HL-60 (cell line): ENCODE results near the gene ASCC1.

ENCODE experiments used
- GABPA ChIP-seq: IDR thresholded peaks from 2 replicates; pipeline ENCODE4 v1.6.1; 2012; ENCODE audit warnings: low read depth
- POLR2AphosphoS5 ChIP-seq: IDR thresholded peaks from 2 replicates; pipeline ENCODE4 v1.6.1; 2012; ENCODE audit warnings: low read depth
- TF ChIP-seq, protein P1 (sequence below): IDR thresholded peaks from one replicate; pipeline ENCODE4 v1.5.1; 2011; ENCODE audit warnings: low read length, control low read depth, inconsistent platforms; ENCODE audit not compliant: insufficient read depth
- TF ChIP-seq, protein P2 (sequence below): IDR thresholded peaks from 2 replicates; pipeline ENCODE4 v1.6.1; 2012; ENCODE audit warnings: low read depth; ENCODE audit not compliant: insufficient replicate concordance

DNA sequence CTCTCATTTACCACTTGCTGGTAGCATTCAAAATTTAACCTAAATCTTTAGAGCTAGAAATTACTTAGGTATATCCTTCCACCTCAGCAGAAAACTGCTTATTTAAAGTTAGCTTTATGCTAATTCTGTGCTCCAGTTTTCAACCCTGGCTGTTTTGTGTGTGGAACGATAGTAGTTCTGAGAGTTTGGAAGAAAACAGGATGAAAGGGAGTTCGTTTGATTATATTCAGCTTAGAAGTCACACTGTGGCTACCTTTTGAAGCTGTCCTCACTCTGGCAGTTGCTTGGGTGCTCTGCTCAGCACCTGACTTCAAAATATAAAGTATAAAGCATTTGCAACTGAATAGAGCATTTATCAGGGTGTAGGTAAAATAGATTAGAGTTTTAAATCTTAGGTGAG, 2.6 kb upstream of the ASCC1 start:
- TF ChIP-seq, protein P1, sequence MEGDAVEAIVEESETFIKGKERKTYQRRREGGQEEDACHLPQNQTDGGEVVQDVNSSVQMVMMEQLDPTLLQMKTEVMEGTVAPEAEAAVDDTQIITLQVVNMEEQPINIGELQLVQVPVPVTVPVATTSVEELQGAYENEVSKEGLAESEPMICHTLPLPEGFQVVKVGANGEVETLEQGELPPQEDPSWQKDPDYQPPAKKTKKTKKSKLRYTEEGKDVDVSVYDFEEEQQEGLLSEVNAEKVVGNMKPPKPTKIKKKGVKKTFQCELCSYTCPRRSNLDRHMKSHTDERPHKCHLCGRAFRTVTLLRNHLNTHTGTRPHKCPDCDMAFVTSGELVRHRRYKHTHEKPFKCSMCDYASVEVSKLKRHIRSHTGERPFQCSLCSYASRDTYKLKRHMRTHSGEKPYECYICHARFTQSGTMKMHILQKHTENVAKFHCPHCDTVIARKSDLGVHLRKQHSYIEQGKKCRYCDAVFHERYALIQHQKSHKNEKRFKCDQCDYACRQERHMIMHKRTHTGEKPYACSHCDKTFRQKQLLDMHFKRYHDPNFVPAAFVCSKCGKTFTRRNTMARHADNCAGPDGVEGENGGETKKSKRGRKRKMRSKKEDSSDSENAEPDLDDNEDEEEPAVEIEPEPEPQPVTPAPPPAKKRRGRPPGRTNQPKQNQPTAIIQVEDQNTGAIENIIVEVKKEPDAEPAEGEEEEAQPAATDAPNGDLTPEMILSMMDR: no peak
- TF ChIP-seq POLR2AphosphoS5 (no peak), GABPA (no peak)
- TF ChIP-seq, protein P2, sequence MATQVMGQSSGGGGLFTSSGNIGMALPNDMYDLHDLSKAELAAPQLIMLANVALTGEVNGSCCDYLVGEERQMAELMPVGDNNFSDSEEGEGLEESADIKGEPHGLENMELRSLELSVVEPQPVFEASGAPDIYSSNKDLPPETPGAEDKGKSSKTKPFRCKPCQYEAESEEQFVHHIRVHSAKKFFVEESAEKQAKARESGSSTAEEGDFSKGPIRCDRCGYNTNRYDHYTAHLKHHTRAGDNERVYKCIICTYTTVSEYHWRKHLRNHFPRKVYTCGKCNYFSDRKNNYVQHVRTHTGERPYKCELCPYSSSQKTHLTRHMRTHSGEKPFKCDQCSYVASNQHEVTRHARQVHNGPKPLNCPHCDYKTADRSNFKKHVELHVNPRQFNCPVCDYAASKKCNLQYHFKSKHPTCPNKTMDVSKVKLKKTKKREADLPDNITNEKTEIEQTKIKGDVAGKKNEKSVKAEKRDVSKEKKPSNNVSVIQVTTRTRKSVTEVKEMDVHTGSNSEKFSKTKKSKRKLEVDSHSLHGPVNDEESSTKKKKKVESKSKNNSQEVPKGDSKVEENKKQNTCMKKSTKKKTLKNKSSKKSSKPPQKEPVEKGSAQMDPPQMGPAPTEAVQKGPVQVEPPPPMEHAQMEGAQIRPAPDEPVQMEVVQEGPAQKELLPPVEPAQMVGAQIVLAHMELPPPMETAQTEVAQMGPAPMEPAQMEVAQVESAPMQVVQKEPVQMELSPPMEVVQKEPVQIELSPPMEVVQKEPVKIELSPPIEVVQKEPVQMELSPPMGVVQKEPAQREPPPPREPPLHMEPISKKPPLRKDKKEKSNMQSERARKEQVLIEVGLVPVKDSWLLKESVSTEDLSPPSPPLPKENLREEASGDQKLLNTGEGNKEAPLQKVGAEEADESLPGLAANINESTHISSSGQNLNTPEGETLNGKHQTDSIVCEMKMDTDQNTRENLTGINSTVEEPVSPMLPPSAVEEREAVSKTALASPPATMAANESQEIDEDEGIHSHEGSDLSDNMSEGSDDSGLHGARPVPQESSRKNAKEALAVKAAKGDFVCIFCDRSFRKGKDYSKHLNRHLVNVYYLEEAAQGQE: no peak
